Natural killer cell (primary cell): ENCODE measurements around the gene PCF11. TPM values are rescaled to one million over a fixed set of nuclear protein-coding genes. Genes with fewer than 3 reads are reported as not detected.

Experiments used
- ATAC-seq, 3 donors: fragments of 150-1000 bp in 2 of 3; fragments of 200-7000 bp in 1 of 3; cut with Tn5 transposase; 1 replicate in 1 of 3; 2 replicates in 2 of 3; pipeline ENCODE4 v1.10.0; 2021; ENCODE audit warnings: mild to moderate bottlenecking in 2 of 3, moderate library complexity in 2 of 3
- DNase-seq, 2 donors: peaks; one replicate each; pipeline versions ENCODE4 v3.0.0 to v3.0.0-alpha.2; 2013 to 2021; ENCODE audit warnings: mixed read lengths in 1 of 2
- H3K27ac ChIP-seq: one replicate; pipeline ENCODE4 v1.5.1; 2013; ENCODE audit warnings: mild to moderate bottlenecking, low read length
- H3K27me3 ChIP-seq: one replicate; pipeline ENCODE4 v1.6.1; 2013; ENCODE audit warnings: low read length; ENCODE audit not compliant: control insufficient read depth, insufficient read depth
- H3K36me3 ChIP-seq: one replicate; pipeline ENCODE4 v1.6.1; 2013; ENCODE audit warnings: low read length; ENCODE audit not compliant: control insufficient read depth, insufficient read depth
- H3K4me1 ChIP-seq: one replicate; pipeline ENCODE4 v1.6.1; 2013; ENCODE audit warnings: low read length; ENCODE audit not compliant: control insufficient read depth, insufficient read depth
- H3K4me3 ChIP-seq: one replicate; pipeline ENCODE4 v1.5.1; 2013; ENCODE audit warnings: low read length
- H3K9me3 ChIP-seq: one replicate; pipeline ENCODE4 v1.6.1; 2013; ENCODE audit warnings: low read length; ENCODE audit not compliant: control insufficient read depth, insufficient read depth
- H3K27ac Mint-ChIP-seq, 2 donors: one replicate each; pipeline ENCODE4 v1.8.0; 2022; ENCODE audit warnings: mild to moderate bottlenecking in 2 of 2, mixed read lengths in 2 of 2, moderate library complexity in 1 of 2
- H3K27me3 Mint-ChIP-seq, 2 donors: one replicate each; pipeline ENCODE4 v1.8.0; 2022; ENCODE audit warnings: low read depth in 2 of 2, mixed read lengths in 2 of 2
- H3K36me3 Mint-ChIP-seq: one replicate; pipeline ENCODE4 v1.8.0; 2022; ENCODE audit warnings: mixed read lengths
- H3K4me1 Mint-ChIP-seq, 2 donors: one replicate each; pipeline ENCODE4 v1.8.0; 2022; ENCODE audit warnings: mixed read lengths in 2 of 2
- H3K4me3 Mint-ChIP-seq: one replicate; pipeline ENCODE4 v1.8.0; 2022; ENCODE audit warnings: mild to moderate bottlenecking, moderate library complexity, mixed read lengths
- H3K9me3 Mint-ChIP-seq, 2 donors: one replicate each; pipeline ENCODE4 v1.8.0; 2022; ENCODE audit warnings: mixed read lengths in 2 of 2
- WGBS: methylation state at CpG from one replicate; pipeline ENCODE4 v1.1.7; 2013; ENCODE audit warnings: missing lambda C conversion rate; ENCODE audit not compliant: insufficient coverage; 5-methylcytosine and 5-hydroxymethylcytosine counted together
- intact Hi-C: fragments of 100-400 bp; cut with micrococcal nuclease; formaldehyde crosslinking; loops from one replicate; pipeline ENCODE4 v1.14.2; 2022
- total RNA-seq, 4 donors: library from RNA; stranded (reverse); fragments of 120-200 nt in 1 of 4; gene quantifications; one replicate each; pipeline versions ENCODE4 v1.2.3 to v1.2.4, GENCODE V29; 2013 to 2022
- TF ChIP-seq, protein P1 (sequence below): fragments of 200-600 bp; IDR thresholded peaks from one replicate; pipeline ENCODE4 v1.8.0; 2022; ENCODE audit warnings: antibody characterized with exemption

The PCF11 gene
- total RNA-seq, 3 donors from 2014 or later (not counting 1 experiment from before 2014, with no cell fraction given): 161 to 190 (median 161) TPM

DNA sequence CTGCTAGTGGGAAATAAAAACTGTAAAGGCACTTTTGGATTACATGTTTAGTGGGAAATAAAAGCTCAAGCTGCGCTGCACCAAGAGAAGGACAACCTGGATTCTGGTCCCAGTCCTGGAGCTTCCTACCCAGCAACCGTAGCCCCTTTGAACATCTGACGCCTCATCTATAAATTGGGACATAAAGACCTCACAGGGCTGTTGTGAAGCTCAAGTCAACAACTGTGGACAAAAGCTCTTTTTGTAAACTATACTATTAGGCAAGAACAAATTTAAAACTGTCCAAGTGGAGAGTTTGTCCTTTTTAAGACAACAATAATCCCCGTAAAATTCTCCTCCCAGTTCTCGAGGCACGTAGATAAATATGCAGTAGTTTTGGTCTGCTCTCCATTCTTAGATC is 17.6 kb upstream of the PCF11 start:
- Mint-ChIP-seq H3K4me3 (no peak overlapping the region), H3K27ac (no peak overlapping the region), H3K36me3 (no peaks in the 10 kb centered on the region), H3K4me1 (no peaks in the 10 kb centered on the region), H3K27me3 (no peaks in the 10 kb centered on the region), H3K9me3 (no peaks in the 10 kb centered on the region)
- Histone ChIP-seq H3K4me3 (no peak overlapping the region), H3K4me1 (no peaks in the 10 kb centered on the region), H3K36me3 (no peaks in the 10 kb centered on the region), H3K27me3 (no peaks in the 10 kb centered on the region), H3K27ac (no peak overlapping the region), H3K9me3 (no peaks in the 10 kb centered on the region)
- intact Hi-C loops: no loop called here
- 95% methylated on average over 6 of the region's 6 CpGs for WGBS
- ATAC-seq (no peak), DNase-seq (no peak)
- TF ChIP-seq, protein P1, sequence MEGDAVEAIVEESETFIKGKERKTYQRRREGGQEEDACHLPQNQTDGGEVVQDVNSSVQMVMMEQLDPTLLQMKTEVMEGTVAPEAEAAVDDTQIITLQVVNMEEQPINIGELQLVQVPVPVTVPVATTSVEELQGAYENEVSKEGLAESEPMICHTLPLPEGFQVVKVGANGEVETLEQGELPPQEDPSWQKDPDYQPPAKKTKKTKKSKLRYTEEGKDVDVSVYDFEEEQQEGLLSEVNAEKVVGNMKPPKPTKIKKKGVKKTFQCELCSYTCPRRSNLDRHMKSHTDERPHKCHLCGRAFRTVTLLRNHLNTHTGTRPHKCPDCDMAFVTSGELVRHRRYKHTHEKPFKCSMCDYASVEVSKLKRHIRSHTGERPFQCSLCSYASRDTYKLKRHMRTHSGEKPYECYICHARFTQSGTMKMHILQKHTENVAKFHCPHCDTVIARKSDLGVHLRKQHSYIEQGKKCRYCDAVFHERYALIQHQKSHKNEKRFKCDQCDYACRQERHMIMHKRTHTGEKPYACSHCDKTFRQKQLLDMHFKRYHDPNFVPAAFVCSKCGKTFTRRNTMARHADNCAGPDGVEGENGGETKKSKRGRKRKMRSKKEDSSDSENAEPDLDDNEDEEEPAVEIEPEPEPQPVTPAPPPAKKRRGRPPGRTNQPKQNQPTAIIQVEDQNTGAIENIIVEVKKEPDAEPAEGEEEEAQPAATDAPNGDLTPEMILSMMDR: no peak

DNA sequence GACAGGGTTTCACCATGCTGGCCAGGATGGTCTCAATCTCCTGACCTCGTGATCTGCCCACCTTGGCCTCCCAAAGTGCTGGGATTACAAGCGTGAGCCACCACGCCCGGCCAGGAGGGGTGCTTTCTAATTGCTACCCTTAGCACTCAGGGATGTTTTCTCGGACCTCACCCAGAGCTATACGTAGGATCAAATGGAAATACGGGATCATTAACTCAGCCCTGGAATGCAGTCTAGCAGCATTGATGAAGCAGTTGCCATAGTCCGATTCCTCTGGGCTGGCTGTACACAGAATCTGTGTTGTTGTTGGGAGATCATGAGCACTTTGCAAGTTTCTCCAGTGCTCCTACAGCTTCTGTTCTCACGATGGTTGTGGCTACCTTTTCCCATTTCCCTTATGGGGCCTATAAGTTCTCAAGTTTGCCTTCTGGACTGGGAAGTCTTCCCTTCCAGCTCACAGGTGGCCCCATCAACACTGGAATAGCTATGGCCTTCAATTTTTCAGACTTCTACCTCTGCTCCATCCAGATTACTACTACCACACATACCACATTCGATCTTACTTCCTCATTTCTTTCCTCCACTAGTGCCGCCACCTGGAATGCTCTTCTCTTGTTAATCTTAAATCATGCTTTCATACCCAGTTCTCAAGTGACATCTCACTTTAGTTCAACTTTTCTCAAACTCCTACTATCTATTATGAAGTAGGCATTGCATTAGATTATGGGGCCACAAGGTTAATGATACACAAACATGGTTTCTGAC is 16.1 kb upstream of the PCF11 start:
- Histone ChIP-seq H3K4me1 (no peaks in the 10 kb centered on the region), H3K36me3 (no peaks in the 10 kb centered on the region), H3K4me3 (no peak overlapping the region), H3K9me3 (no peaks in the 10 kb centered on the region), H3K27ac (no peak overlapping the region), H3K27me3 (no peaks in the 10 kb centered on the region)
- H3K9me3 Mint-ChIP-seq: no peaks in the 10 kb centered on the region
- TF ChIP-seq, protein P1: no peak
- H3K4me1 Mint-ChIP-seq: no peaks in the 10 kb centered on the region
- intact Hi-C loops: no loop called here
- no peak overlapping the region for H3K27ac Mint-ChIP-seq
- no peak overlapping the region for H3K4me3 Mint-ChIP-seq
- DNase-seq: no peak
- no peaks in the 10 kb centered on the region for H3K36me3 Mint-ChIP-seq
- H3K27me3 Mint-ChIP-seq: peaks cover 0 to 2% of the 10 kb centered on the region in 2 donors
- ATAC-seq: no peak
- WGBS: 84% methylated on average over 11 of the region's 11 CpGs

GRCh38 chr11:83147895-83148294 is 9.0 kb upstream of the PCF11 start:
- Mint-ChIP-seq H3K36me3 (no peaks in the 10 kb centered on the region), H3K9me3 (no peaks in the 10 kb centered on the region), H3K4me1 (no peaks in the 10 kb centered on the region), H3K4me3 (no peak overlapping the region), H3K27me3 (peaks cover 8 to 15% of the 10 kb centered on the region in 2 donors), H3K27ac (no peak overlapping the region)
- ATAC-seq (no peak), DNase-seq (no peak)
- no peaks in the 10 kb centered on the region for H3K27me3 ChIP-seq
- no peak overlapping the region for H3K27ac ChIP-seq
- H3K9me3 ChIP-seq: no peaks in the 10 kb centered on the region
- intact Hi-C loops: no loop called here
- no peaks in the 10 kb centered on the region for H3K36me3 ChIP-seq
- WGBS: 88% methylated on average over 4 of the region's 4 CpGs
- H3K4me1 ChIP-seq: no peaks in the 10 kb centered on the region
- H3K4me3 ChIP-seq: no peak overlapping the region
- TF ChIP-seq, protein P1: no peak

- H3K4me1 ChIP-seq: peaks cover 2% of the 10 kb centered on the region
- no peak overlapping the region for H3K27ac Mint-ChIP-seq
- TF ChIP-seq, protein P1: no peak
- no peaks in the 10 kb centered on the region for H3K27me3 ChIP-seq
- no peaks in the 10 kb centered on the region for H3K9me3 Mint-ChIP-seq
- H3K9me3 ChIP-seq: no peaks in the 10 kb centered on the region
- no peak overlapping the region for H3K4me3 ChIP-seq
- H3K27ac ChIP-seq: no peak overlapping the region
- WGBS: 100% methylated on average over 2 of the region's 2 CpGs
- intact Hi-C loops: no loop called here
- DNase-seq (no peak), ATAC-seq (no peak)
- no peaks in the 10 kb centered on the region for H3K36me3 Mint-ChIP-seq
- H3K4me1 Mint-ChIP-seq: peaks cover 0 to 2% of the 10 kb centered on the region in 2 donors
- peaks cover 5 to 15% of the 10 kb centered on the region in 2 donors for H3K27me3 Mint-ChIP-seq
- H3K36me3 ChIP-seq: no peaks in the 10 kb centered on the region
- no peak overlapping the region for H3K4me3 Mint-ChIP-seq
Observed at GRCh38 chr11:83150450-83150849, 6.5 kb upstream of the PCF11 start.
